MM.1S (cell line): ENCODE data around the gene NELFA.

ENCODE experiments used
- EZH2 ChIP-seq: fragments of 300-600 bp; sonication (generic); optimal IDR thresholded peaks from 2 replicates; pipeline ENCODE3; 2017; ENCODE audit warnings: low read depth, mild to moderate bottlenecking, antibody characterized with exemption, low read length, mixed read lengths
- EZH2phosphoT487 ChIP-seq: fragments of 300-600 bp; sonication (generic); IDR thresholded peaks from 2 replicates; pipeline ENCODE4 v1.6.1; 2018; ENCODE audit warnings: antibody characterized with exemption, low read length
- TF ChIP-seq, protein P1 (sequence below): fragments of 300-600 bp; sonication (generic); IDR thresholded peaks from 2 replicates; pipeline ENCODE4 v1.5.1; 2016; ENCODE audit warnings: antibody characterized with exemption, low read length, mixed read lengths

DNA sequence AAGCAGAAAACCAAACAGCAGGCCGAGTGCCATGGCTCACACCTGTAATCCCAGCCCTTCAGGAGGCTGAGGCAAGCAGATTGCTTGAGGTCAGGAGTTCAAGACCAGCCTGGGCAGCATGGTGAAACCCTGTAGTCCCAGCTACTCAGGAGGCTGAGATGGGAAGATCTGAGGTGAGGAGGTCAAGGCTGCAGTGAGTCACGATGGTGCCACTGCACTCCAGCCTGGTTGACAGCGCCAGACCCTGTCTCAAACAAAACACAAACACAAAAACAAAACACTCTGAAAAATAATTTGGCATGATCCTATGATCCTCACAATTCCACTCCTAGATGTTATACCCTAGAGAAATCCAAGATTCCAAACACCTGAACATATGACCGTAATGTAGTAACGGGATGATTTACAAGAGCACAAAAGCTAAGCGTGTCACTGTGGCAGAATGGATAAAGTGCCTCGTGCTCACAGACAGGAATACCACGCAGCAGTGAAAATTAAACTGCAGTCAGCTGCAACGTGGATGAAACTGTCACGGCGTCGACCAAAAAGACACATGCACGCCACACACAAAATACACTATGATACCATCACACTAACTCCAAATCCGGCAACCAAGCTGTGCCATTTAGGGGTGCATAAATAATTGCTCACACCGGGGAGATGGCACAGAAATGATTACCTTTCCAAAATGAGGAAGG lies 1.7 kb downstream of the NELFA start:
- TF ChIP-seq, protein P1, sequence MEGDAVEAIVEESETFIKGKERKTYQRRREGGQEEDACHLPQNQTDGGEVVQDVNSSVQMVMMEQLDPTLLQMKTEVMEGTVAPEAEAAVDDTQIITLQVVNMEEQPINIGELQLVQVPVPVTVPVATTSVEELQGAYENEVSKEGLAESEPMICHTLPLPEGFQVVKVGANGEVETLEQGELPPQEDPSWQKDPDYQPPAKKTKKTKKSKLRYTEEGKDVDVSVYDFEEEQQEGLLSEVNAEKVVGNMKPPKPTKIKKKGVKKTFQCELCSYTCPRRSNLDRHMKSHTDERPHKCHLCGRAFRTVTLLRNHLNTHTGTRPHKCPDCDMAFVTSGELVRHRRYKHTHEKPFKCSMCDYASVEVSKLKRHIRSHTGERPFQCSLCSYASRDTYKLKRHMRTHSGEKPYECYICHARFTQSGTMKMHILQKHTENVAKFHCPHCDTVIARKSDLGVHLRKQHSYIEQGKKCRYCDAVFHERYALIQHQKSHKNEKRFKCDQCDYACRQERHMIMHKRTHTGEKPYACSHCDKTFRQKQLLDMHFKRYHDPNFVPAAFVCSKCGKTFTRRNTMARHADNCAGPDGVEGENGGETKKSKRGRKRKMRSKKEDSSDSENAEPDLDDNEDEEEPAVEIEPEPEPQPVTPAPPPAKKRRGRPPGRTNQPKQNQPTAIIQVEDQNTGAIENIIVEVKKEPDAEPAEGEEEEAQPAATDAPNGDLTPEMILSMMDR, result no peak
- no peak for TF ChIP-seq EZH2
- no peak for TF ChIP-seq EZH2phosphoT487
